IgD-negative memory B cell (primary cell): ENCODE results near the gene CATSPER4. TPM values are rescaled to one million over a fixed set of nuclear protein-coding genes. Genes with fewer than 3 reads are reported as not detected.

Experiments used
- H3K27ac Mint-ChIP-seq, 3 donors: one replicate each; pipeline ENCODE4 v1.8.0; 2020 to 2022; ENCODE audit warnings: mild to moderate bottlenecking in 3 of 3, mixed read lengths in 3 of 3, moderate library complexity in 1 of 3
- H3K27me3 Mint-ChIP-seq: one replicate; pipeline ENCODE4 v1.8.0; 2021; ENCODE audit warnings: mixed read lengths
- H3K36me3 Mint-ChIP-seq: one replicate; pipeline ENCODE4 v1.8.0; 2020; ENCODE audit warnings: mild to moderate bottlenecking, mixed read lengths
- H3K4me1 Mint-ChIP-seq, 3 donors: one replicate each; pipeline ENCODE4 v1.8.0; 2020 to 2022; ENCODE audit warnings: mixed read lengths in 3 of 3, mild to moderate bottlenecking in 1 of 3
- H3K4me3 Mint-ChIP-seq, 4 donors: one replicate each; pipeline ENCODE4 v1.8.0; 2020 to 2022; ENCODE audit warnings: mild to moderate bottlenecking in 4 of 4, mixed read lengths in 4 of 4, moderate library complexity in 3 of 4
- H3K9me3 Mint-ChIP-seq, 3 donors: one replicate each; pipeline ENCODE4 v1.8.0; 2020 to 2021; ENCODE audit warnings: mixed read lengths in 3 of 3, mild to moderate bottlenecking in 1 of 3
- polyA plus RNA-seq: library from polyadenylated mRNA; unstranded; fragments of 300-500 nt; fragmentation: Illumina TruSeq; gene quantifications from one replicate; pipeline ENCODE4 v1.2.3, GENCODE V29; 2021

Gene CATSPER4
- polyA plus RNA-seq, result not detected

DNA sequence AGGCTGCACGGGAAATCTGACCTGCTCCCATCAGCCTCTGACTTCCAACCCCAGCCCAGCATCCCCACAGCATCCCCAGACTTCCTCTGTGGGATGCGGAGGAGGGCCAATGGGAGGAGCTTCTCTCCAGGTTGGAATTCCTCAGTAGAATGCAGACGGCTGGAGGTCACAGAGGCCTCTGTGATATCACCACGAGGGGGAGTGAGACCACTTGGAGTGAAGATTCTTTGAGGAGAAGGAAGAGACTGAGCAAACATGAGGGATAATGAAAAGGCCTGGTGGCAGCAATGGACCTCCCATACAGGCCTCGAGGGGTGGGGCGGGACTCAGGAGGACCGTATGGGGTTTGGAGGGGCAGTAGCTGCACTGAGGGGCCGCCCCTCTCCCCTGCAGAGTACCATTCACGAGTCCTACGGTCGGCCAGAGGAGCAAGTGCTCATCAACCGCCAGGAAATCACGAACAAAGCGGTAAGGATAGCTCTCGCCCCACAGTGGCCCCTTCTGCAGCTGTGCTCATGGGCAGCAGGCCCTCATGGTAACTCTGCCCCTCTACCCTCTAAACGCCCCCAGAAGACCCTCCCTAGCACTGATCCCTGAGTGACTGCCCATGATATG is at the start of gene CATSPER4:
Gene CATSPER4, plus strand, starts transcription at position 230 of the 615 bp plus-strand sequence. Its CDS starts 26 bp downstream, at position 256.
- Mint-ChIP-seq H3K4me1 (peaks cover 0 to 2% (median 0%) of the 10 kb centered on the region in 3 donors), H3K36me3 (no peaks in the 10 kb centered on the region), H3K4me3 (no peak within 1 kb of the TSS), H3K27ac (peak within 1 kb of the TSS in 1 of 3 donors; percentile 80), H3K9me3 (no peaks in the 10 kb centered on the region), H3K27me3 (peaks cover 3% of the 10 kb centered on the region)

DNA sequence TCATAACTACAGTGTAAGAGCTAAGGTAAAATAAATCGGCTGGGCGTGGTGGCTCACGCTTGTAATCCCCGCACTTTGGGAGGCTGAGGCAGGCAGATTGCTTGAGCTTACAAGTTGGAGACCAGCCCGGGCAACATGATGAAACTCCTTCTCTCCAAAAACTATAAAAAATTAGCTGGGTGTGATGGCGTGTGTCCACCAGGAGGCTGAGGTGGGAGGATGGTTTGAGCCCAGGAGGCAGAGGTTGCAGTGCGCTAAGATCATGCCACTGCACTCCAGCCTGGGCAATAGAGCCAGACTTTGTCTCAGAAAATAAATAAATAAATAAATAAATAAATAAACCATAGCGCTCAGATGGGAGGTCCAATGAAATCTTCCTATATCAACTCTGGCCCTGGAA is 48.2 kb upstream of the CATSPER4 start:
- Mint-ChIP-seq H3K36me3 (no peaks in the 10 kb centered on the region), H3K4me1 (peaks cover 2 to 5% (median 3%) of the 10 kb centered on the region in 3 donors), H3K27ac (no peak overlapping the region), H3K9me3 (no peaks in the 10 kb centered on the region), H3K27me3 (peaks cover 8% of the 10 kb centered on the region), H3K4me3 (no peak overlapping the region)

GRCh38 chr1:26145041-26145959 is 45.1 kb upstream of the CATSPER4 start:
- Mint-ChIP-seq H3K27ac (no peak overlapping the region), H3K9me3 (no peaks in the 10 kb centered on the region), H3K27me3 (peaks cover 20% of the 10 kb centered on the region), H3K36me3 (no peaks in the 10 kb centered on the region), H3K4me3 (peak overlapping the region in 1 of 4 donors; percentile 58), H3K4me1 (peaks cover 2 to 5% (median 3%) of the 10 kb centered on the region in 3 donors)

GRCh38 chr1:26145960-26146294 is 44.5 kb upstream of the CATSPER4 start:
- Mint-ChIP-seq H3K27ac (no peak overlapping the region), H3K36me3 (no peaks in the 10 kb centered on the region), H3K4me3 (no peak overlapping the region), H3K4me1 (peaks cover 2 to 5% (median 3%) of the 10 kb centered on the region in 3 donors), H3K27me3 (peaks cover 20% of the 10 kb centered on the region), H3K9me3 (no peaks in the 10 kb centered on the region)

GRCh38 chr1:26148887-26149286 is 41.5 kb upstream of the CATSPER4 start:
- Mint-ChIP-seq H3K36me3 (no peaks in the 10 kb centered on the region), H3K27me3 (peaks cover 21% of the 10 kb centered on the region), H3K27ac (no peak overlapping the region), H3K4me1 (peaks cover 2 to 5% (median 3%) of the 10 kb centered on the region in 3 donors), H3K9me3 (no peaks in the 10 kb centered on the region), H3K4me3 (no peak overlapping the region)

- peak overlapping the region in 1 of 3 donors; percentile 59 for H3K27ac Mint-ChIP-seq
- peaks cover 2% of the 10 kb centered on the region for H3K36me3 Mint-ChIP-seq
- H3K4me3 Mint-ChIP-seq, result peak overlapping the region in 1 of 4 donors; percentile 10
- peaks cover 29% of the 10 kb centered on the region for H3K27me3 Mint-ChIP-seq
- no peaks in the 10 kb centered on the region for H3K4me1 Mint-ChIP-seq
- no peaks in the 10 kb centered on the region for H3K9me3 Mint-ChIP-seq
Measured at GRCh38 chr1:26153966-26154532, 36.4 kb upstream of the CATSPER4 start.

GRCh38 chr1:26154750-26155149 is 35.7 kb upstream of the CATSPER4 start:
- peaks cover 2% of the 10 kb centered on the region for H3K36me3 Mint-ChIP-seq
- no peak overlapping the region for H3K27ac Mint-ChIP-seq
- peaks cover 30% of the 10 kb centered on the region for H3K27me3 Mint-ChIP-seq
- H3K9me3 Mint-ChIP-seq, result no peaks in the 10 kb centered on the region
- no peaks in the 10 kb centered on the region for H3K4me1 Mint-ChIP-seq
- H3K4me3 Mint-ChIP-seq, result no peak overlapping the region

DNA sequence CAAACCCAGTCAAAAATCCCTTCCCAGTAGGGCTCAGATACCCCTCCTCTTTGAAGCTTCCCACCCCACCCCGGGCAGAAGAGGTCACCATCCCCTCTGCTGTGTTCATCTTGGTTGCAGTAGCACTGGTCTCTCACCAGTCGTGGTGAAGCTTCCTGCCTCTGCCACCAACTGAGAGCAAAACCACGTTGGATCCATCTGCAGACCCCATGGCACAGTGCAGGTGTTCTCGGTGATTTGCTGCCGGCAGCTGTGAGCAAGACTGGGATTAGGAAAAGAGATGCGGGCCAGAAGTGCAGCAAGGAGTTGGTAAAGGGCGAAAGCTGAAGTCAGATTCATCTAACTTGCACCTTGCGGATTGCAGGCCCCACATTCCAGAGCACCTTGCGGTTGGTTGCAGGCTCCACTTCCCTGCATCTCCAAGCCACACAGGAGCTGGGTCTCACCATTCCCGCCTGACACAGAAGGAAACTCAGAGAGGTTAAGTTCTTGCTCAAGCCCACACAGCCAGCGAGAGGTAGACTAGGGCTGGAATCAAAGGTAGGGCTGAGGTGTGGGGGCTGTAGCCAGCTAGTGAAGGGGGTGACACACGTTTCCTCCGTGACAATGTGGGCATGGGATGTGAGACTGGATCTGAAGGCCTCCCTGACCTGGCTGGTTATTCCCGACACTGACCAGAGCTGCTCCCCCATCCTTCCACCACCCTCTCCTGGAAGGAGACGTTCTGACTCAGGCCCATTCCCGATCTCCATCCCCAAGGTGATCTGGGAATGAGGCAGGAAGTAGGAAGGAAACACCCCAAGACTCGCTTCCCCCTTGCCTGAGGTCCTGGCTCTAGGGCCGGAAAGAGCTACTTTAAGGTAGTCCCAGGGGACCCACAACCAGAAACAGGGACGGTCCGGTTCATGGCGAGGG is 34.8 kb upstream of the CATSPER4 start:
- H3K27ac Mint-ChIP-seq, result no peak overlapping the region
- H3K9me3 Mint-ChIP-seq, result no peaks in the 10 kb centered on the region
- peaks cover 2% of the 10 kb centered on the region for H3K36me3 Mint-ChIP-seq
- H3K4me3 Mint-ChIP-seq, result peak overlapping the region in 1 of 4 donors; percentile 58
- no peaks in the 10 kb centered on the region for H3K4me1 Mint-ChIP-seq
- peaks cover 33% of the 10 kb centered on the region for H3K27me3 Mint-ChIP-seq

GRCh38 chr1:26156285-26157038 is 33.9 kb upstream of the CATSPER4 start:
- H3K4me3 Mint-ChIP-seq, result no peak overlapping the region
- H3K4me1 Mint-ChIP-seq, result no peaks in the 10 kb centered on the region
- peaks cover 2% of the 10 kb centered on the region for H3K36me3 Mint-ChIP-seq
- no peaks in the 10 kb centered on the region for H3K9me3 Mint-ChIP-seq
- H3K27ac Mint-ChIP-seq, result no peak overlapping the region
- peaks cover 35% of the 10 kb centered on the region for H3K27me3 Mint-ChIP-seq

- peaks cover 38% of the 10 kb centered on the region for H3K27me3 Mint-ChIP-seq
- peaks cover 0 to 3% (median 2%) of the 10 kb centered on the region in 3 donors for H3K4me1 Mint-ChIP-seq
- no peaks in the 10 kb centered on the region for H3K9me3 Mint-ChIP-seq
- H3K36me3 Mint-ChIP-seq, result peaks cover 2% of the 10 kb centered on the region
- H3K27ac Mint-ChIP-seq, result peak overlapping the region in 1 of 3 donors; percentile 23
- H3K4me3 Mint-ChIP-seq, result no peak overlapping the region
Measured at GRCh38 chr1:26158271-26158907, 32.0 kb upstream of the CATSPER4 start.

DNA sequence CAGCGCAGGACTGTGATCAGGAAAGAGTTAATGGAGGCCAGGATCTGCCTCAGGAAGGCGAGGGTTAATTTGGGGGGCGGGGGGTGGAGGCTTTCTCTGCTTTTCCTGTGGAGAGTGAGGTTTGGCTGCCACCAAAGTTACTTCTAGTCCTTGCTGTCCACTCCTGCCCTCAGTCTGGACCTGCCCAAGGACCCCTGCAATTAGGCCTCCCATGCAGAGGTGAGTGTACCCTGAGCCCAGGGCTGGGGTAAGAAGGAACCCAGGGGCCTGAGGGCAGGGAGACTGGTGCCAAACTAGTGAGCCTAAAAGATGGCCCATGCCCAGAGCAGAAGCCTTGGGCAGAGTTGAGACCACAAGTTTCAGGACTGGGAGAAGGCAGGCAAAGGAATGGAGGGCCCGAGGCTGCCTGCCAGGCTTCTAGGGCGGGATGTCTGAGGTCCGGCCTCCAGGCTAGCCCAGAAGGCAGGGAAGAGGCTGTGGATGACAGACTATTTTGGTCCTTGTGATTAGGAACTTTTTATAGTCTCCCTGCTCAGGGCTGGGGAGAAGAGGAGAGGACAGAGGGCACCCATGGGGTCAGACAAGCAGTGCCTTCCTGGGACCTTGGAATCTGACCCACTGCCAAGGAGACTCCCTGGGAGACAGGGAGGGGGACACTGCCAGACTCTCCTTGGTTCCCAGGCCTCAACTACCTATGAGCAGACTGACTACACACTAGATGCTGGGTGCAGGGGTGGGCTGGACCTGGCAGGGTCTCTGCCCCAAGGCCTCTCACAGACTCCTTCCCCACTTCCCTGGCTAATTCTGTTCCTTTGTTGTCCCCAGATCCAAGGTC is 31.3 kb upstream of the CATSPER4 start, which contains the start of gene FAM110D:
Gene FAM110D, plus strand, starts transcription at position 172 of the 835 bp plus-strand sequence. CDS start 2,213 bp downstream, outside the sequence.
- Mint-ChIP-seq H3K27ac (peak within 1 kb of the TSS in 2 of 3 donors; percentile 23 to 28), H3K36me3 (peaks cover 2% of the 10 kb centered on the region), H3K4me1 (peaks cover 0 to 5% (median 3%) of the 10 kb centered on the region in 3 donors), H3K4me3 (no peak within 1 kb of the TSS), H3K9me3 (no peaks in the 10 kb centered on the region), H3K27me3 (peaks cover 38% of the 10 kb centered on the region)

DNA sequence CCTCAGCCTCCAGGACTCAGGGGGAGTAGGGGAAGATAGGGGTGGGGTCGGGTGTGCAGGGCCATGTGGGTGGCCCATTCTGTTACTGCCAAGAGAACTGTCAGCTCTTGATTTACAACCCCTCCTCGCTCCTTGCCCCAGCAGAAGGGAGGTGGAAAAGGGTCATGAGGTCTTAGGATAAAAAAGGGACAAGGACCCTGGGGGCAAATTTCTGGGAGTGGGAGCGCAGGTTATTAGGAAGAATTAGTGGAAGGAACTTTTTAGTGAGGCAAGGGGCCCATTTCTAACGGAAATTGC is 30.7 kb upstream of the CATSPER4 start:
- Mint-ChIP-seq H3K9me3 (no peaks in the 10 kb centered on the region), H3K4me3 (no peak overlapping the region), H3K4me1 (peaks cover 0 to 5% (median 3%) of the 10 kb centered on the region in 3 donors), H3K36me3 (peaks cover 2% of the 10 kb centered on the region), H3K27me3 (peaks cover 38% of the 10 kb centered on the region), H3K27ac (peak overlapping the region in 1 of 3 donors; percentile 28)
